ENCODE measurements around the gene SYT17.

- TF ChIP-seq CTCF (IDR thresholded peaks at IDR 0.05; ENCODE audit: low read depth, low read length, poor library complexity, severe bottlenecking): peak; percentile 82
- no peak for TF ChIP-seq EZH2phosphoT487 (IDR thresholded peaks at IDR 0.05; ENCODE audit: borderline replicate concordance, low read length)
These were observed 11.8 kb downstream of the SYT17 start for GRCh38 chr16:19179546-19180490.

All from DOHH2 (cell line).